ENCODE measurements around the gene MCF2L.

Gene MCF2L

GRCh38 chr13:113140677-113141600 lies 171.9 kb downstream of the MCF2L start:
- in situ Hi-C loops (cut with HindIII; ENCODE audit: low sequenced_read_pairs), result no loop called here

DNA sequence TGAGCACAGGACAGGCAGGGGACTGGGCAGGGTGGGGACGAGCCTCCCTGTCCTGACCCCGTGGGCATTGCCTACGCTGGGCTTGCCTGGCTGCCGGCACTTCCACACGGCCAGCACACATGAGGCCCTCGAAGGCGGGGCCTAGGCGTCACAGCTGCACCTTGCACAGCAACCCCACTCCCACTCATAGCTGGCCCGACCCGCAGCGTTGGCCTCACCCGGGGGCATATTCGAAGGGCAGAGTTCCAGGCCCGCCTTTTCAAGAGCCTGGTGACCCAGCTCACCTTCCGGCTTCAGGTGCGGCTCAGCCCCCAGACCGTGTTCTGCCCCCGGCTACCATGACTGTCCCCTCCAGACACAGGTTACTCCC lies 172.6 kb downstream of the MCF2L start:
- in situ Hi-C loops (cut with HindIII; ENCODE audit: low sequenced_read_pairs), result no loop called here

- in situ Hi-C loops (cut with HindIII; ENCODE audit: low sequenced_read_pairs), result no loop called here
Measured at GRCh38 chr13:113142876-113143275, 173.9 kb downstream of the MCF2L start.

- in situ Hi-C loops (cut with HindIII; ENCODE audit: low sequenced_read_pairs), result no loop called here
Measured at GRCh38 chr13:113143466-113144254, 174.6 kb downstream of the MCF2L start.

DNA sequence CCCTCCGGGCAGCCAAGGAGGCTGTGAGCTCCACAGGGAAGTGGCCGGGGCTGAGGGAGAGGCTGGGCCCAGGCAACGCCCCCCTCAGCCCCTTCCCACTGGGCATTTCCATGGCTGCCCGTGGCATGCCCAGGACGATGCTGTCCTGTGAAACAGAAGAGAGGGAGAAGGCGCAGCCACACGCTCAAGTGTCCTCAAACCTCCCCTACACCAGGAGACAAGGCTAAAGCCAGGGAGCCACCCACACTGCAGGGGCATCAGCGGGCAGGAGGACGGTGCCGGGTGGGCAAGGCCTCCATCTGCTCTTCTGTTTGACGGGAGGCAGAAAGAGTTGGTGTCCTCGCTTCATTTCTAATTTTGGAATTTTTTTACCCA lies 175.2 kb downstream of the MCF2L start:
- in situ Hi-C loops (cut with HindIII; ENCODE audit: low sequenced_read_pairs), result no loop called here

DNA sequence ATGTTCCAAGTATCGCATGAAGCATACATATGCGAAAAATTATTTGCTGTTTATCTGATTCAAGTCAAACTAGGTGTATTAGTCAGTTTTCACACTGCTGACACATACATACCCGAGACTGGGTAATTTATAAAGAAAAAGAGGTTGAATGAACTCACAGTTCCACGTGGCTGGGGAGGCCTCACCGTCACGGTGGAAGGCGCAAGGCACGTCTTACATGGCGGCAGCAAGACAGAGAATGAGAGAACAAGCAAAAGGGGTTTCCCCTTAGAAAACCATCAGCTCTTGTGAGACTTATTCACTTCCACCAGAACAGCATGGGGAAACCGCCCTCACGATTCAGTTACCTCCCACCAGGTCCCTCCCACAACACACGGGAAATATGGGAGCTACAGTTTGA lies 176.5 kb downstream of the MCF2L start:
- in situ Hi-C loops (cut with HindIII; ENCODE audit: low sequenced_read_pairs), result no loop called here

GRCh38 chr13:113145911-113146598 lies 177.0 kb downstream of the MCF2L start:
- in situ Hi-C loops (cut with HindIII; ENCODE audit: low sequenced_read_pairs), result no loop called here

DNA sequence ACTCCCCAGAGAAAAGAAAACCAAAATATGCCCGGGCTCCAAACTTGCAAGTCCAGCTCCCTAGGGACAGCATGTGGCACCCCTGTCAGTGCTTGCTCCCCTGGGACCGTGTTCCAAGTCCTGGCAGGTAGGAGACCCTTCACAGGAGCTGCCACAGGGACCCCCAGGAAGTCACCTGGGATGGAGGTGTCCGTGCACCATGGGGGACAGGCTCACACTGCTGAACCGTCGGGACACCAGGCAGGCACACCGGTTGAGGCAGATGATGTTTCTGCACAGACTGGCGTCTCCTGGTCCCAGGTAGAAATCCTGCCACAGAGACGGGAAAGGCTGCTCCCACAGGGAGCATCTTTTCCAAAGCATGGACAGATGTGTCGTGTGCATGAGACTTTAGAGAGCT lies 177.7 kb downstream of the MCF2L start:
- in situ Hi-C loops (cut with HindIII; ENCODE audit: low sequenced_read_pairs), result no loop called here

DNA sequence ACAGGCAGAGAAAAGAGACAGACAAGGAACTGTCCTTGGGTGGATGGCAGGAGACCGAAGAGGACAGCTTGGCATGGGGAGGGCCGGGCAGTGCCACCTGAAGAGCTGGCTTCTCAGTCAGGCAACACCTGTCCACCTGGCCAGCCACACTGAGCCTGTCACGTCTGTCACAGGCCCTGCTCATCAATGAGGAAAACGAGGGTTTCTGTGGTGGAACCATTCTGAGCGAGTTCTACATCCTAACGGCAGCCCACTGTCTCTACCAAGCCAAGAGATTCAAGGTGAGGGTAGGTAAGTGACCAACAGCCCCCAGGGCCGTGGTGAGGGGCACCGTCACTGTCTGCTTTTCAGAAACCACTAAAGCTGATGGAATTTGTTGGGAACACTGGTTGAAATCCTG lies 178.2 kb downstream of the MCF2L start:
- in situ Hi-C loops (cut with HindIII; ENCODE audit: low sequenced_read_pairs), result no loop called here

GRCh38 chr13:113148407-113148806 lies 179.4 kb downstream of the MCF2L start:
- in situ Hi-C loops (cut with HindIII; ENCODE audit: low sequenced_read_pairs), result no loop called here

- in situ Hi-C loops (cut with HindIII; ENCODE audit: low sequenced_read_pairs), result no loop called here
Measured at GRCh38 chr13:113148940-113149503, 180.0 kb downstream of the MCF2L start.
